A549 (cell line): ENCODE measurements around the gene GABPB1. TPM values are rescaled to one million over a fixed set of nuclear protein-coding genes. Genes with fewer than 3 reads are reported as not detected.
"Not testable (repeated sequence)": the region's sequence is repeated elsewhere in the genome, so short reads cannot be mapped to it uniquely, and the experiment has no call there.

ENCODE experiments used
- ATAC-seq, 2 experiments: fragments of 200-7000 bp in 1 of 2; fragments of >200 bp in 1 of 2; cut with Nextera tagmentation in 1 of 2; cut with Tn5 transposase in 1 of 2; 3 replicates each; pipeline versions ENCODE4 v1.8.0 to v1.9.1; 2018 to 2020; ENCODE audit warnings: mild to moderate bottlenecking in 1 of 2, moderate library complexity in 1 of 2
- CTCF ChIA-PET: fragments of 300-600 bp; sonication (Branson Sonifier 250); formaldehyde crosslinking; extraction: SDS; loops from one replicate; lab custom pipeline; 2021; ENCODE audit warnings: antibody characterized with exemption, inconsistent platforms; lab: Yijun Ruan, JAX
- POLR2A ChIA-PET: fragments of 350-600 bp; formaldehyde crosslinking; extraction: SDS; loops from one replicate; lab custom pipeline; 2021; ENCODE audit warnings: antibody characterized with exemption, inconsistent platforms; lab: Yijun Ruan, JAX
- DNase-seq, 2 experiments: peaks; one replicate each; pipeline versions ENCODE4 v3.0.0 to v3.0.0-alpha.2; 2011 to 2016; ENCODE audit warnings: low read depth in 1 of 2, low spot score in 1 of 2
- FAIRE-seq: peaks from 2 replicates; lab custom pipeline; 2011; peaks lifted over from hg19 to GRCh38; lab: Jason Lieb, UNC
- H3K27ac ChIP-seq, 2 experiments: fragments of >200 bp; sonication (Bioruptor Twin); formaldehyde crosslinking; 3 replicates each; pipeline ENCODE4 v1.5.1; 2016 to 2017
- H3K4me1 ChIP-seq: fragments of >200 bp; sonication (Bioruptor Twin); formaldehyde crosslinking; 3 replicates; pipeline ENCODE4 v1.6.1; 2016
- H3K4me2 ChIP-seq: fragments of >200 bp; sonication (Bioruptor Twin); formaldehyde crosslinking; 3 replicates; pipeline ENCODE4 v1.6.1; 2016
- H3K4me3 ChIP-seq: fragments of >200 bp; sonication (Bioruptor Twin); formaldehyde crosslinking; 3 replicates; pipeline ENCODE4 v1.5.1; 2016
- H3K9me3 ChIP-seq: fragments of >200 bp; sonication (Bioruptor Twin); formaldehyde crosslinking; 3 replicates; pipeline ENCODE4 v1.6.1; 2016
- ATOH8 ChIP-seq: fragments of 250-450 bp; sonication (Bioruptor Pico); IDR thresholded peaks from 2 replicates; pipeline ENCODE4 v1.5.0; 2020; ENCODE audit warnings: low read depth, mild to moderate bottlenecking, moderate library complexity
- CBX8 ChIP-seq: fragments of 200-600 bp; sonication (generic); IDR thresholded peaks from 2 replicates; pipeline ENCODE4 v1.6.1; 2016
- CHD2 ChIP-seq: fragments of 150-350 bp; IDR thresholded peaks from 2 replicates; pipeline ENCODE4 v1.6.1; 2014; ENCODE audit warnings: low read length; ENCODE audit not compliant: partially characterized antibody
- E2F6 ChIP-seq: IDR thresholded peaks from 2 replicates; pipeline ENCODE4 v1.6.1; 2012; ENCODE audit warnings: low read depth, borderline replicate concordance
- FOSL2 ChIP-seq, 2 experiments: fragments of 450-650 bp in 1 of 2; fragments of >200 bp in 1 of 2; sonication (Bioruptor Twin) in 1 of 2; formaldehyde crosslinking; IDR thresholded peaks; 2 replicates each; pipeline versions ENCODE4 v1.5.0 to v1.6.1; 2016 to 2020; ENCODE audit warnings: mild to moderate bottlenecking in 1 of 2, moderate library complexity in 1 of 2
- HEYL ChIP-seq: fragments of 250-450 bp; sonication (Bioruptor Pico); IDR thresholded peaks from 2 replicates; pipeline ENCODE4 v1.8.0; 2021; ENCODE audit warnings: mild to moderate bottlenecking, moderate library complexity
- JUNB ChIP-seq: fragments of >200 bp; sonication (Bioruptor Twin); formaldehyde crosslinking; IDR thresholded peaks from 2 replicates; pipeline ENCODE4 v1.6.1; 2016
- KDM5A ChIP-seq: fragments of 200-600 bp; sonication (generic); IDR thresholded peaks from 2 replicates; pipeline ENCODE4 v1.6.1; 2016; ENCODE audit warnings: antibody characterized with exemption, mild to moderate bottlenecking
- MAFK ChIP-seq: fragments of 450-650 bp; IDR thresholded peaks from 2 replicates; pipeline ENCODE4 v1.6.1; 2014; ENCODE audit not compliant: partially characterized antibody
- NR3C1 ChIP-seq: fragments of >200 bp; sonication (Bioruptor Twin); formaldehyde crosslinking; IDR thresholded peaks from 3 replicates; pipeline ENCODE4 v1.6.1; 2017
- PHF8 ChIP-seq: fragments of 200-600 bp; sonication (generic); IDR thresholded peaks from 2 replicates; pipeline ENCODE4 v1.6.1; 2016; ENCODE audit warnings: low read depth, mild to moderate bottlenecking, antibody characterized with exemption, moderate library complexity, borderline replicate concordance
- POLR2A ChIP-seq: IDR thresholded peaks from 2 replicates; pipeline ENCODE4 v1.6.1; 2012; ENCODE audit warnings: mild to moderate bottlenecking, low read length
- POLR2AphosphoS2 ChIP-seq: conservative IDR thresholded peaks from 2 replicates; pipeline ENCODE4 v1.6.1; 2012; ENCODE audit warnings: low read length, improper control_type of control experiment, inconsistent platforms
- REST ChIP-seq: fragments of 200-600 bp; sonication (generic); IDR thresholded peaks from 2 replicates; pipeline ENCODE4 v1.6.1; 2016; ENCODE audit warnings: antibody characterized with exemption, mild to moderate bottlenecking, moderate library complexity
- TFCP2L1 ChIP-seq: fragments of 250-450 bp; sonication (Bioruptor Pico); IDR thresholded peaks from 2 replicates; pipeline ENCODE4 v1.5.0; 2021; ENCODE audit warnings: mild to moderate bottlenecking
- ZFP36 ChIP-seq: fragments of 450-650 bp; IDR thresholded peaks from 2 replicates; pipeline ENCODE4 v1.6.1; 2014; ENCODE audit warnings: borderline replicate concordance; ENCODE audit not compliant: partially characterized antibody
- WGBS: methylation state at CpG from one replicate; pipeline ENCODE4 v1.1.6; 2017; ENCODE audit errors: missing lambda C conversion rate; 5-methylcytosine and 5-hydroxymethylcytosine counted together
- polyA plus RNA-seq, 4 experiments: library from polyadenylated mRNA; depleted of rRNA in 3 of 4; stranded (reverse); fragments of >200 nt; fragmentation: RNase III in 1 of 4; extraction: RNeasy Plus Mini Kit Qiagen cat#74134 plus additional on column Dnase treatment in 1 of 4; gene quantifications; 2 replicates in 3 of 4; 3 replicates in 1 of 4; pipeline ENCODE4 v1.2.3, GENCODE V29; 2011 to 2017

GABPB1 gene
- polyA plus RNA-seq, 2 of the 4 experiments (the other 2 are of a cell fraction) = 23.0 to 53.9 TPM

DNA sequence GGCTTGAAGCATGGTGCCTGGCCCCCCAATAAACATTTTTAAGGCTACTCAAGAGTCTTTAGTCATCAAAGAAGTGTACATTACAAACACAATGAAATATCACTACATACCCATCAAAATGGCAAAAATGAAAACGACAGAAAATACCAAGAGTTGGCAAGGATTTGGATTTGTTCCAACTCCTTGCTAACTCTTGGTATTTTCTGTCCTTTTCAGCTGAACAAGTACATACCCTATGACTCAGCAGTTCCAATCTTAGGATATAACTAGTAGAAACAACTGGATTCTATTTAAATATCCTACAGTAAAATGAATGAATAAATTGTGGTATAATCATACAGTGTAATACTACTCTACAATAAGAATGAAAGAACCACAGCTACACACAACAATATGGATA, 25.1 kb upstream of the GABPB1 start:
- Histone ChIP-seq H3K9me3 (peaks cover 4% of the 10 kb centered on the region; the same call in 1 of the 3 replicates), H3K4me3 (no peak overlapping the region), H3K27ac (no peak overlapping the region)
- POLR2A ChIA-PET = no interaction called here
- DNase-seq (no peak), FAIRE-seq (no peak)
- TF ChIP-seq ZFP36 (peak; percentile 55), KDM5A (no peak), MAFK (peak; percentile 76)
- TF ChIP-seq, all 56 proteins: peak for 2
- no peak for ATAC-seq
- 78% methylated on average over 1 of the region's 1 CpG for WGBS
- CTCF ChIA-PET = no interaction called here
- Histone ChIP-seq H3K4me1 (no peaks in the 10 kb centered on the region), H3K4me2 (no peak overlapping the region)

GRCh38 chr15:50379413-50379812, 24.4 kb upstream of the GABPB1 start:
- CTCF ChIA-PET = interaction anchor here (0.7 to 1.1 kb wide), 2 partner anchors 17 kb away, joined by 4 read pairs; no protein-coding TSS in a partner anchor
- ATAC-seq, H3K4me3 ChIP-seq, DNase-seq, H3K27ac ChIP-seq, H3K9me3 ChIP-seq, FAIRE-seq, H3K4me2 ChIP-seq, H3K4me1 ChIP-seq, POLR2A ChIA-PET: not testable (repeated sequence)
- WGBS = 72% methylated on average over 7 of the region's 7 CpGs

DNA sequence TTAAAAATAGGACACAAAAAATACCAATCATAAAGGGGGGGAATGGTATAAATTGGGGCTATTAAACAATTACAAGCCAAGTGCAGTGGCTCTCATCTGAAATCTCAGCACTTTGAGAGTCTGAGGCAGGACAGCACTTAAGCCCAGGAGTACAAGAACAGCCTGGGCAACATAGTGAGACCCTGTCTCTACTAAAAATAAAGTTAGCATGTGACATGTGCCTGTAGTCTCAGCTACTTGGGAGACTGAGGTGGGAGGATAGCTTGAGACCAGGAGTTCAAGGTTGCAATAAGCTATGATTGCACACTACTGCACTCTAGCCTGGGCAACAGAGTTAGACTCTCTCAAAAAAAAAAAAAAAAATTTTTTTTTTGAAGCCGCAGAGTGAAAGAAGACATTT, 23.8 kb upstream of the GABPB1 start:
- TF ChIP-seq CBX8 = no peak
- TF ChIP-seq REST = no peak
- no peak for TF ChIP-seq HEYL (CRISPR knock-in tag)
- no peak for TF ChIP-seq ATOH8 (CRISPR knock-in tag)
- no peak for TF ChIP-seq PHF8
- no peak for TF ChIP-seq NR3C1
- Histone ChIP-seq H3K4me2 (no peak overlapping the region), H3K27ac (no peak overlapping the region), H3K4me1 (no peaks in the 10 kb centered on the region), H3K4me3 (no peak overlapping the region), H3K9me3 (peaks cover 4% of the 10 kb centered on the region; the same call in 1 of the 3 replicates)
- no peak for ATAC-seq
- ChIA-PET CTCF (interaction anchor here (0.7 to 1.1 kb wide), 3 partner anchors 16 to 39 kb away, joined by 4 read pairs; no protein-coding TSS in a partner anchor), POLR2A (no interaction called here)
- no peak for DNase-seq
- no peak for FAIRE-seq
- 93% methylated on average over 1 of the region's 1 CpG for WGBS

GRCh38 chr15:50377867-50378751, 23.1 kb upstream of the GABPB1 start:
- Histone ChIP-seq H3K9me3 (peaks cover 4% of the 10 kb centered on the region; the same call in 1 of the 3 replicates), H3K4me2 (no peak overlapping the region), H3K4me3 (no peak overlapping the region), H3K27ac (no peak overlapping the region), H3K4me1 (no peaks in the 10 kb centered on the region)
- ATAC-seq = no peak
- FAIRE-seq = no peak
- no peak for TF ChIP-seq JUNB
- TF ChIP-seq POLR2AphosphoS2 = no peak
- no peak for TF ChIP-seq CHD2
- TF ChIP-seq E2F6 = no peak
- TF ChIP-seq TFCP2L1 (CRISPR knock-in tag) = no peak
- no peak for TF ChIP-seq POLR2A
- no peak for TF ChIP-seq MAFK
- TF ChIP-seq FOSL2 (IDR thresholded peaks at IDR 0.05) = no peak
- no peak for TF ChIP-seq FOSL2 (CRISPR knock-in tag; IDR thresholded peaks at IDR 0.05)
- WGBS = 82% methylated on average over 3 of the region's 3 CpGs
- ChIA-PET POLR2A (interaction anchor here (0.5 kb wide), 1 partner anchor 23 kb away, joined by 3 read pairs; the partner anchor contains the start of gene GABPB1), CTCF (interaction anchor here (0.6 to 1.1 kb wide), 4 partner anchors 18 to 1489 kb away, joined by 3 to 4 read pairs (median 4); no protein-coding TSS in a partner anchor)
- DNase-seq = no peak

DNA sequence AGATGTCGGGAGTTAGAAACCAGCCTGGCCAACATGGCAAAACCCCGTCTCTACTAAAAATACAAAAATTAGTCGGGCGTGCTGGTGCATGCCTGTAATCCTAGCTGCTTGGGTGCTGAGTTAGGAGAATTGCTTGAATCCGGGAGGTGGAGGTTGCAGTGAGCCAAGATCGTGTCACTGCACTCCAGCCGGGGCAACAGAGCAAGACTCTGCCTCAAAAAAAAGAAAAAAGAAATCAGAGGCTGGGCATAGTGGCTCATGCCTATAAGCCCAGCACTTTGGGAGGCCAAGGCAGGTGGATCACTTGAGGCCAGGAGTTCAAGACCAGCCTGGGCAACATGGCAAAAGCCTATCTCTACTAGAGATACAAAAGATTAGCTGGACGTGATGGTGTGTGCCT, 14.6 kb upstream of the GABPB1 start:
- CTCF ChIA-PET = not testable (repeated sequence)

More for the DNA sequence above, 14.6 kb upstream of the GABPB1 start:
- H3K4me2 ChIP-seq, H3K27ac ChIP-seq, DNase-seq, H3K4me1 ChIP-seq, FAIRE-seq, H3K9me3 ChIP-seq, ATAC-seq, POLR2A ChIA-PET, H3K4me3 ChIP-seq: not testable (repeated sequence)
- WGBS = 93% methylated on average over 8 of the region's 8 CpGs
